Stimulated activated effector memory CD8-positive, alpha-beta T cell treated with anti-CD3 and anti-CD28 coated beads, Interleukin-12 subunit alpha, Interleukin-12 subunit beta, amount 100 ng/mL, for 72 hours (primary cell): ENCODE results near the gene RBM4B.

Source experiments
- ATAC-seq: fragments of 150-1000 bp; cut with Tn5 transposase; 2 replicates; pipeline ENCODE4 v1.10.0; 2021
- DNase-seq, 2 donors: peaks; one replicate each; pipeline ENCODE4 v3.0.0; 2021 to 2022; ENCODE audit warnings: low spot score in 2 of 2
- H3K27ac Mint-ChIP-seq: one replicate; pipeline ENCODE4 v1.8.0; 2022; ENCODE audit warnings: mild to moderate bottlenecking, mixed read lengths
- H3K36me3 Mint-ChIP-seq: one replicate; pipeline ENCODE4 v1.8.0; 2022; ENCODE audit warnings: mild to moderate bottlenecking, mixed read lengths
- H3K4me1 Mint-ChIP-seq: one replicate; pipeline ENCODE4 v1.8.0; 2022; ENCODE audit warnings: mixed read lengths
- H3K4me3 Mint-ChIP-seq: one replicate; pipeline ENCODE4 v1.8.0; 2022; ENCODE audit warnings: mild to moderate bottlenecking, mixed read lengths
- H3K9me3 Mint-ChIP-seq: one replicate; pipeline ENCODE4 v1.8.0; 2022; ENCODE audit warnings: mixed read lengths

RBM4B gene

DNA sequence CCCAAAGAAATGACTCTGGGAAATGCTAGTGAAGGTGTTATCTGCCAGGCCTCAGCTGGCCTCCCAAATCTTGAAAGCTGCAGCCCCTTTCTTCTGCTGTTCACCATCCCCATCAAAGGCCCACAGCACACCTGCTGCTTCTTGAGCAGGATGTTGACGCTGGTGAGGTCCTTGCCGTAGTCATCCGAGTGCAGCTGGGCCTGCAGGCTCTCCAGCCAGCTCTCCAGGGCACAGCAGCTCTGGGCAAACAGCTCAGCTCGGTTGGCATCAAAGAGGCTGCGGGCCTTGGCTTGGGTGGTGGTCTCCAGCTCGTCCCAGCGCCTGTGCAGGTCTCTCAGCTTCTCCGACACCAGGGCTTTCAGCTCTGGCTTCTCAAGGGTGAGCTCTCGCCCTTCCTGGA, 18.5 kb upstream of the RBM4B start:
- no peak overlapping the region for H3K27ac Mint-ChIP-seq
- H3K4me1 Mint-ChIP-seq, result no peaks in the 10 kb centered on the region
- H3K4me3 Mint-ChIP-seq, result no peak overlapping the region
- no peaks in the 10 kb centered on the region for H3K9me3 Mint-ChIP-seq
- no peak for DNase-seq
- ATAC-seq, result no peak
- no peaks in the 10 kb centered on the region for H3K36me3 Mint-ChIP-seq

DNA sequence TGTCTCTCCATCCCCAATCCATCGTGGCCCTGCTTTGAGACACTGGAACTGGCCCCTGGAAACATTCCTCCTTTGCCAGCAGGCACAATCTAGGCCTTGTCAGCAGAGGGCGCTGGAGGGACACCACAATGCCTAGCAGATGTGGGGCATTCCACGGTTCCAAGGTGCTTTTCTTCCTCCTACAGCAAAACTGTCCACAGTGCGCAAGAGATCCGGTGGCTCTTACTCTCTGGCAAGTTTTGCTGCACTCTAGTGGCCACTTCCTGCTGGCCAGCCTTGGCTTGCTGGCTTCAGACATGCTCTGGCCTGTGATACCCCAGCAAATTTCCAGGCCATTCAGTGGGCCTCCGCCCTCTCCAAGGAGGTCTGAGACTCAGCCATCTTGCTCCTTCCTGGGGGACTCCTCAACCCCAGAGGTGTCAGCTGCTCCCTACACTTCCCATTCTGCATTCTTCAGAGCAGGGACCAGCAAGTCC, 17.1 kb upstream of the RBM4B start:
- DNase-seq (peak; percentile 77 to 88), ATAC-seq (peak; percentile 80)
- no peaks in the 10 kb centered on the region for H3K4me1 Mint-ChIP-seq
- no peak overlapping the region for H3K4me3 Mint-ChIP-seq
- no peaks in the 10 kb centered on the region for H3K36me3 Mint-ChIP-seq
- H3K9me3 Mint-ChIP-seq, result no peaks in the 10 kb centered on the region
- no peak overlapping the region for H3K27ac Mint-ChIP-seq

DNA sequence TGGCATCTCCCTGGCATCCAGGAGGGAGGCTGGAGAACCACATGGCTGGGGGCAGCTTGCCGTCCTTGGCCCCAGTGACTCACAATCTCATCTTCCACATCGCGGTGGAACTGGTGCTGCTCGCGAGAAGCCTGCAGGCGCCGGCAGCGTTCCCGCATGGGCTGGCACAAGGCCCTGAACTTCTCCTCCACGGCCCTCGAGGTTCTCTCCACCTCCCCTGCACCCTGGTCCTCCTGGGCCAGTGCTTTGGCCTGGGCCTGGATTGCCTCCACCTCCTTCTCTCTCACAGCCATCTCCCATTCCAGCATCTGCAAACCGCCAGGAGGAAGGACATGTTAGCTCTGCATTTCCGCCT, 16.3 kb upstream of the RBM4B start:
- no peaks in the 10 kb centered on the region for H3K4me1 Mint-ChIP-seq
- H3K27ac Mint-ChIP-seq, result no peak overlapping the region
- H3K9me3 Mint-ChIP-seq, result no peaks in the 10 kb centered on the region
- no peaks in the 10 kb centered on the region for H3K36me3 Mint-ChIP-seq
- ATAC-seq (no peak), DNase-seq (no peak)
- no peak overlapping the region for H3K4me3 Mint-ChIP-seq

DNA sequence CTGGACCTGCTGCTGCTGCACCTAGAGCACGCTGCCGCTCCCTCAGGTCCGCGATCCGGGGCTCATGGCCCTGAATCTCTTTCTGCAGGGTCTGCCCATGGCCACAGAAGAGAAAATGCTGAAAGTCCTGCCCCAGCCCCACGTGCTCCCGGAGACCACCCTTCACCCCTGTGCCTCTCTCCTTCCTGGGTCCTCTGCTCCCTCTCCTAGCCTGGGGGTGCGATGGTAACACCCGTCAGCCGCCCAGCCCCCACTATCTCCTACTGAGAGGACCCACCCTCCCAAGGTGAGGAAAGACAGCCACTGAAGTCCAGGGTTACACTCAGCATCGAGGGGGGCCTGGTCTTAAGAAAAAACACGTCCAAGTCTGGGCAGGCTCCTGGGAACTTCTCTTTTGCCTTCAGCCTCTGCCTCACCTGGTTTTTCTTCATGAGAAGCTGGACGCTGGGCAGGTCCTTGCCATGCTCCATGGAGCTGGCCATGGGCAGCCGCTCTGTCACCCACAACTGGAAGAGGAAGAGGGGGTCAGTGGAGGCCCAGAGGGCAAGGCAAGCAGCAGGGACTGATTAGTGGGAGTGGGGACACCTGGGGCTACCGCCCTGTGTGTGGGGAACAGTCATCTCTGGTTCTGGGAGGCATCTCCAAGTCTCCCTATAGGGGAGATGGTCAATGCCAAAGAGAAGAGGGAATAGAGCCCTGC, 15.8 kb upstream of the RBM4B start:
- Mint-ChIP-seq H3K4me3 (no peak overlapping the region), H3K27ac (no peak overlapping the region), H3K36me3 (no peaks in the 10 kb centered on the region), H3K4me1 (no peaks in the 10 kb centered on the region), H3K9me3 (no peaks in the 10 kb centered on the region)
- DNase-seq (no peak), ATAC-seq (no peak)

DNA sequence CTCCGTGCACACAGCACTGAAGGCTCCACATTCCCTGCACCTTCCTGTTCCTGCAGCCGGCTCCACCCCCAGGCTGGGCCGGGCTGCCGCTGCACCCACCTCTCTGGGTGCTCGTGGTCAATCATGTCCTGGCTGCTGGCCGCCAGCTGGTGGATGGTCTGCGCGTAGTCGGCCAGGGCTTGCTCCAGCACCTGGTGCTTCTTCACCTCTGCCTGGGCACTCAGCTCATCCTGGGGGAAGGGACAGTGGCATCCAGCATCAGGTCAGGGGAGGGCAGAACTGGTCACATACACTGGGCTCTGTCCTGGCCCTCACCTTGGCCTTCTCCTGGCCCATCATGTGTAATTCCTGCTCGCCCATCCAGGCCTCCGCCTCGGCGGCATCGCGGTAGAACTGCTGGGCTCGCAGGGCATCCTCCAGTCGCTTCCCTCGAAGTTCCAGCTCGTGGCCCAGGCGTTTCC, 15.2 kb upstream of the RBM4B start:
- no peak for ATAC-seq

DNA sequence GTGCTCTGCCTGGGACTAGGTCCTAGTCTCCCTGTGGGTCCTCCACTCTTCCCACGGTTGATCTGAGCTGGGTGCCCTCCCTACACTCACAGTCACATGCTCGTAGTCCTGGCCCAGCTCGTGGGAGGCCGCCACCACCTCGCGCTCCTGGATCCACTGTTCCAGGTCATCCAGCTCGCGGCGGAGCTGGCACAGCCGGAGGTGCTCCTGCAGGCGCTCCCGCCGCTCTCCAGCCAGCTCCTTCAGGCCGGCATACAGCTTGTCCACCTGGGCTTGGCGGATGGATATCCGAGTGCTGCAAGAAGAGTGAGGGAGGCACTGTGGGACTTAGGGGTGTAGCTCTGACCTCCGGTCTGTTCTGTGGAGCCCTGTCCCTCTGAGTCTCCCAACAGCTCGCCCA, 14.8 kb upstream of the RBM4B start:
- H3K27ac Mint-ChIP-seq, result no peak overlapping the region
- H3K9me3 Mint-ChIP-seq, result no peaks in the 10 kb centered on the region
- no peaks in the 10 kb centered on the region for H3K36me3 Mint-ChIP-seq
- DNase-seq (no peak), ATAC-seq (no peak)
- H3K4me1 Mint-ChIP-seq, result no peaks in the 10 kb centered on the region
- no peak overlapping the region for H3K4me3 Mint-ChIP-seq

More for the DNA sequence above, 15.2 kb upstream of the RBM4B start:
- Mint-ChIP-seq H3K4me3 (no peak overlapping the region), H3K27ac (no peak overlapping the region), H3K36me3 (no peaks in the 10 kb centered on the region), H3K9me3 (no peaks in the 10 kb centered on the region), H3K4me1 (no peaks in the 10 kb centered on the region)
- DNase-seq, result no peak

DNA sequence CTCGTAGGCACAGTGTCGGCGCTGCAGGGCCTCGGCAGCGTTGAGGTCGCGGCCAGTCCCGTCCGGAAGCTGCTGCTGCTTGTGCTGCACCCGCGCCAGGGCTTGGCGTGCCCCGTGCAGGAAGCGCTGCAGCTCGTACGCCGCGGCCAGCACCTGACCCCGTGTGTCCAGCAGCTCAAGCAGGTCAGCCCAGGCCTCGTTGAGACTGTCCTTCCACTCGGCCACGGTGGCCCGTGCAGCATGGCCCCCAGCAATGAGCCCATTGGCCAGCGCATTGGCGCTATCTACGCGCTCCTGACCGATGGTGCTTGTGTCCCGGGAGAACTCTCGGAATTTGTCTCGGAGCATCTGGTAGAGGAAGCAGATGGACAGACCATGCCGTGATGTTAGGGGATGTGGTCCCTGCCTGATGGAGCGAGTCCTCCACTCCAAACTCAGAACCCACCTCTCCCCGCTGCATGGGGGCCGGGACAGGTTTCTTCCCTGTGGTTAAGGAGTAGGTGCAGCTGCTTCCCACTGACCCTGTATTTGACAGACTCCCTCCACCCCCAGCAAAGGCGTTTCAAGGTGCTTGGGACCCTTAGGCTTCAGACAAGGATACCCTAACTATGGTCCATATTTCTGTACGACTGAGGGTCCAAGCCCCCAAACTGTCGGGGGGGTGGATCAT, 13.8 kb upstream of the RBM4B start:
- no peak overlapping the region for H3K4me3 Mint-ChIP-seq
- no peaks in the 10 kb centered on the region for H3K36me3 Mint-ChIP-seq
- no peaks in the 10 kb centered on the region for H3K4me1 Mint-ChIP-seq
- ATAC-seq, result no peak
- H3K27ac Mint-ChIP-seq, result no peak overlapping the region
- DNase-seq, result no peak
- H3K9me3 Mint-ChIP-seq, result no peaks in the 10 kb centered on the region

DNA sequence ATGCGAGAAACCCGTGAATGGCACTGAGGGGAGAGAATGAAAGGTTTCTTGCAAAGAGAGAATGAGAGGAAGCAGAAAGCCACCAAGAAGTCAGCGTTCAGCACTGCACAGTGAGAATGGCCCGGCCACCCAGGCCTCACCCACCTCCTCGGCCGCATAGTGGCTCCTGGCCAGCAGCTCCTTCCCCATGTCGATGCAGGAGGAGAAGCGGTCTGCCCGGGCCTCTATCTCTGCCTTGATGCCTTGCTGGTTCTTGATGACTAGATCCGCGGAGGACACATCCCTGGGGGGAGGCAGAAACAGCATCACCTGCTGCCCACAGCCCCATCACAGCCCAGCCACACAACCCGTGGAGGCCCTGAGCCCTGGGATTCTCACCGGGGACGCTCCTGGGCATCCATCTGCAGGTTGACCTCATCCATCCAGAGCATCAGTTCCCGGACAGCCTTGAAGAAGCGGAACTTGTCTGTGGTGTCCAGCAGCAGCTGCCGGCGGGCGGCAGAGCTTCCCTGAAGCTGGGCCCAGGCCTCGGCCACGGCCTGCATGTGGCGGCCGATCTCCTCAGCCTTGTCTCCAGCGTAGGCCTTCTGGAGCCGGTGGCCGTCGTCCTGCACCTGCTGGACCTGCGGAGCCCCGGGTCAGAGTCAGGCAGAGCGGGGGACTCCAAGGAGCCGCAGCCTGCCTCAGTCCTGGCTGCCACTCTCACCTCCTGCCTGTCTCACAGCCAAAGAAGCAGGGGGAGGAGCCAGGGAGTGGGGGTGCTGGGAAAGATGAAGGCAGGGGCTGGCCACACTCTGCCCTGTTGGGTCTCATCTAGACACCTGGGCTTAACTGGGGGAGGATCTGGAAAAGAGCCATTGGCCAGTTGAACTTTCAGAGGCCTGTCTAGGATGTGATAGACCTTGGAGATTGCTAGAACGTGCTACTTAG, 12.2 kb upstream of the RBM4B start:
- Mint-ChIP-seq H3K9me3 (no peaks in the 10 kb centered on the region), H3K36me3 (no peaks in the 10 kb centered on the region), H3K27ac (no peak overlapping the region), H3K4me3 (no peak overlapping the region), H3K4me1 (no peaks in the 10 kb centered on the region)
- ATAC-seq (no peak), DNase-seq (no peak)

DNA sequence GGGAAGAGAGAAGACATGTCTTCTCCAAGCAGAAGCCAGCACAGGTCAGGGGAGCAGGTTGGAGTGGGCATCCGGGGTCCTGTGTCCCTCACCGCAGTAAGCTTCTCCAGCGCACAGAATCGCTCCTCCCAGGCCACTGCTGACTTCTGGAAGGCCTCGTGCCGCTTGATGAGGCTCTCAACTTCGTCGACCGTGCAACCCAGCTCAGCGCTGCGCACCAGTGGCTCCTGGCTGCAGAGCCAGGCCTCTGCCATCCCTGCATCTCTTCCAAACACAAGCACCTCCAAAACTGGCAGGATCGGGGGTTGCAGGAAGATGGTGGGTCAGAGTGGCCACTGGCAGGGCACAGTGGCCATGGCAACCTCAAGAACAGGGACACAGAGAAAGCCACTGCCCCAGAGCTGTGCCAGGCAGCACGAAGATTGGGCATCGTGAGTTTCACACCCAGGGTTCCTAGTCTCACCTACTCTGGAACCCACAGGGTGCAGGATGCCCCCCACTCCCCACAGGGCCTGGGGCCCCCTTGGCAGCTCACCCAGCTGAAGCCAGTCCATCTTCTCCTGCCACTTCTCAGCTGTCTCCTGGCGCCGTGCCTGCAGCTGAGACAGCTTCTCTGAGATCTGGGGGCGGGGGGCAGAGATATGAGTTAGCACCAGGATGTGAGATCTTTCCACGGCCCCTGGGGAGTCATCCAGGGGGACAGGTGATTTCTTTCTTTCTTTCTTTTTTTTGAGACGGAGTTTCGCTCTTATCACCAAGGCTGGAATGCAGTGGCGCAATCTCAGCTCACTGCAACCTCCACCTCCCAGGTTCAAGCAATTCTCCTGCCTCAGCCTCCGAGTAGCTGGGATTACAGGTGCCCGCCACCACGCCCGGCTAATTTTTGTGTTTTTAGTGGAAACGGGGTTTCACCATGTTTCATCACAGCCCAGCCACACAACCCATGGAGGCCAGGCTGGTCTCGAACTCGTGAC, 11.2 kb upstream of the RBM4B start:
- no peaks in the 10 kb centered on the region for H3K36me3 Mint-ChIP-seq
- ATAC-seq, result no peak
- H3K4me1 Mint-ChIP-seq, result no peaks in the 10 kb centered on the region

DNA sequence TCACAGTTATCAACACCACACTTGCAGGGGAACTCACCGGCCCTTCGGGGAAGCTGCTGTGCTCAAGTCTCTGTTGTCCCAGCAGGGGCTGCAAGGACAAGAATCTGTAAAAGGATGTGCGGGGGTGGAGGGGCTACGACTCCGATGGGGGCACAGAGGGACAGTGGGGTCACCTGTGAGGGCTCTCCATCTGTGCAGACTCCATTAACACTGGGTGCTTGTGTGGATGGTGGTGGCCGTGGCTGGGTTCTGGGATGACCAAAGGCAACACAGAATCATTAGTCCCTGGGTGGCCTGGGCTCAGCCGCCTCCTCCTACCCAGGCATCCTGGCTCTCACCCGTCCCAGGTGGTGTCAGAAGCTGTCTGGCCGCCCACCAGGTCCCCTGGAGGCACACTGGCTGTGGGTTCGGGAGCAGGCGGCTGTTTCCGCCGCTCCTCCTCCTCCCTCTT, 10.2 kb upstream of the RBM4B start:
- Mint-ChIP-seq H3K36me3 (no peaks in the 10 kb centered on the region), H3K27ac (no peak overlapping the region), H3K4me3 (no peak overlapping the region), H3K9me3 (no peaks in the 10 kb centered on the region), H3K4me1 (no peaks in the 10 kb centered on the region)
- ATAC-seq (no peak), DNase-seq (no peak)

More for the DNA sequence above, 11.2 kb upstream of the RBM4B start:
- Mint-ChIP-seq H3K9me3 (no peaks in the 10 kb centered on the region), H3K27ac (no peak overlapping the region), H3K4me3 (no peak overlapping the region)
- no peak for DNase-seq

DNA sequence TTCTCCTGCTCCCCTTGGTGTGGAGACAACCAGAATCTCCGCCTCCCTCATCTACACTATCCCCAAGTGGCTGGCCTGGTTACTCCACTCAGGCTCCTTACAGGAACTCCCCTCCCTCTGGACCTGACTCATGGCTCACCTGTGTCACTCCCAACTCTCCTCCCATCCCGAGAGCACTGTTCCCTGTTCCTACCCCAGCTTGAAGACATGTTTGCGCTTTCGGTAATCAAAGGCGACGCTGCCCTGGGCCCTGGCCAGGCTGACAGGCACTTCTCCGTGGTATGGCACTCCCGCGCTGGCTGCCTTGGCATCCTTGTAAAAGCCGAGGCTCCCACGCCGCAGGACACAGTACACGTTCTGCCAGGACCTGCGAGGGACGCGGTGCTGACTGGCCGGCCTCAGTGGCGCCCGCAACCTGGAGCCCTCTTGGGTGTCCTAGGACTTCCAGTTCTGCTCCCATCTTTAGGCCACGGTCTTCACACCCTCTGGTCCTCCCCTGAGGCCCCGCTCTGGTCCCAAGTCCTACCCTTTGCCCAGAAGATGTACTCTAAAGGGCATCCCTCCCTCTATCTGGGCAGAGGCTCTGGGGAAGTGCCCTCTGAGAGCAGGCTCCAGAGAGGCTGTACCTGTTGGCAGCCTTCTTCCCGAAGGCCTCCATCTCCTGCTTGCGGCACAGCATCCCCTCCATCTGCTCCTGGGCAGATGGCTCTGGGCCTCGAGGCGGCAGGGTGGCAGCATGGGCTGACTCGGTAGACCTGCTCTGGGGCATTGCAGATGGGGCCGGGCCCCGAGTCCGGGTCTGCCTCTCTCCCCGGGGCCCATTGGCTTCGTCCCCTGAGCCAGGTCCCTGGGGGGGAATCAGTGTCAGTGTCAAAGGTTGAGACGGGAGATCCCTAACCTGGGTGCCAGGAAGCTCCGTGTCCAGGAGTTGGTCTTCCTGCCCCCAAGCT, 9.4 kb upstream of the RBM4B start:
- H3K27ac Mint-ChIP-seq, result peak overlapping the region; percentile 46
- no peaks in the 10 kb centered on the region for H3K4me1 Mint-ChIP-seq
- no peaks in the 10 kb centered on the region for H3K9me3 Mint-ChIP-seq
- DNase-seq (no peak), ATAC-seq (no peak)
- no peak overlapping the region for H3K4me3 Mint-ChIP-seq
- H3K36me3 Mint-ChIP-seq, result no peaks in the 10 kb centered on the region

DNA sequence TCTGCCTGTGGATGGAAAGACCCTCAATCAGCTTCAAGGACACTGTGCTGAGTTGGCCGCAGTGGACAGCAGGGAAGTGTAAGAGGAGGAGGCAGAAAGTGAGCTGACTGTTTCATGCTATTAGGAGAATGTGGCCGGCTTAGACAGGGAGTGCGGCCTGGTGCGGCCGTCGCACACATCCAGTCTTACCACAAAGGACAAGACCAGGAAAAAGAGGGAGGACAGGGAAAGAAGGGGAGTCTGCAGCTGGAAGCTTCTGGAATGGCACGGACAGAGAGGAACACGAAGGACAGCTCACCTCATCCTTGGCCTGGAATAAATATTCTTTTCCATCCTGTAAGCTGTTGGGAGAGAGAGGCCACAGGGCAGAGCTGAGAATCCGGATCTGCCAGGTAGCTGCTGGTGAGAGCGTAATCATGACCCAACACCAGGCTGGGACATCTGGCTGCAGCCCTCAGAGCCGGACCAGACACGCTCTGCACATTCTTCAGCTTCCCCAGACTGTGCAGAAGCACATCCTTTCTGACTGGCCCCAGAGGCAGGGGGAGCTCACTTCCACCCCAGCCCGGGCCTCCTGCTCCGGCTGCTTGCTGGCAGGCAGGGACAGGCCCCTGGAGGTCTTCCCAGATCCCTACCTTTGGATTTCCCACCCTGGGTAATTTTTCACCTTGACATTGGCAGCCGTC, 8.6 kb upstream of the RBM4B start:
- Mint-ChIP-seq H3K9me3 (no peaks in the 10 kb centered on the region), H3K4me3 (no peak overlapping the region), H3K36me3 (no peaks in the 10 kb centered on the region), H3K27ac (peak overlapping the region; percentile 46), H3K4me1 (no peaks in the 10 kb centered on the region)
- ATAC-seq (no peak), DNase-seq (no peak)
